Right cardiac atrium (tissue), 5 donors: ENCODE measurements around the gene RGPD8. TPM values are rescaled to one million over a fixed set of nuclear protein-coding genes. Genes with fewer than 3 reads are reported as not detected.
A peak's percentile ranks its signal among the peaks of the same experiment; 100 is the strongest.
"Not testable (repeated sequence)": the region's sequence is repeated elsewhere in the genome, so short reads cannot be mapped to it uniquely, and the experiment has no call there.

ENCODE experiments used
- ATAC-seq, 2 donors: fragments of 200-7000 bp; cut with Tn5 transposase; one replicate each; pipeline versions ENCODE4 v1.8.0 to v1.9.1; 2020; ENCODE audit warnings: moderate library complexity in 2 of 2, mild to moderate bottlenecking in 1 of 2
- DNase-seq, 3 donors: peaks; one replicate each; pipeline ENCODE4 v3.0.0-alpha.2; 2020
- H3K27ac ChIP-seq: one replicate; pipeline ENCODE4 v1.5.1; 2013; ENCODE audit warnings: mild to moderate bottlenecking, low read length, control low read depth, moderate library complexity
- H3K27me3 ChIP-seq: one replicate; pipeline ENCODE4 v1.6.1; 2013; ENCODE audit not compliant: control insufficient read depth, insufficient read depth
- H3K4me1 ChIP-seq: one replicate; pipeline ENCODE4 v1.6.1; 2013; ENCODE audit warnings: low read length; ENCODE audit not compliant: control insufficient read depth, insufficient read depth
- H3K4me3 ChIP-seq: one replicate; pipeline ENCODE4 v1.5.1; 2013; ENCODE audit warnings: low read length, control low read depth
- H3K9me3 ChIP-seq: one replicate; pipeline ENCODE4 v1.6.1; 2013; ENCODE audit warnings: low read length; ENCODE audit not compliant: control insufficient read depth
- WGBS: extraction: QIAGEN DNeasy Blood & Tissue Kit; methylation state at CpG from one replicate; pipeline ENCODE4 v1.1.7; 2013; 5-methylcytosine and 5-hydroxymethylcytosine counted together
- intact Hi-C, 4 donors: fragments of 100-400 bp; cut with DNase I; formaldehyde crosslinking; loops; one replicate each; pipeline versions ENCODE4 v1.11.0 to v1.14.0; 2022 to 2023
- long read RNA-seq, 4 donors: library from polyadenylated mRNA; unstranded; transcript quantifications; one replicate each; pipeline ENCODE4 v2.0.0, GENCODE V29; 2020 to 2021
- polyA plus RNA-seq: library from polyadenylated mRNA; stranded (reverse); fragments of 200-250 nt; gene quantifications from one replicate; pipeline ENCODE4 v1.2.3, GENCODE V29; 2013
- total RNA-seq, 4 donors: library from RNA; stranded (reverse); fragmentation: NEBNext Ultra II Directional; extraction: Animal tissue kit (Norgen Biotek cat#: 25700); gene quantifications; one replicate each; pipeline ENCODE4 v1.2.1, GENCODE V29; 2021
- donor health status: healthy with polysubstance abuse.
- donor health status: DM: no; HTN: yes; CAD: no.
- donor health status: DM: no; HTN: no; CAD: no.
- donor health status: DM: no; HTN: yes; CAD: no; lungs with severe emphysema.
- donor health status: DM: yes; HTN: yes; CAD: no.

RGPD8 gene
- 10 to 100 TPM in 2 of 4 donors, 1 to 10 TPM in 2; 9.7 to 19.0 (median 11.7) TPM for total RNA-seq
- 2.2 TPM for polyA plus RNA-seq
- long read RNA-seq, donor 1, partial matches to known transcripts = 1 of 1 reads
- long read RNA-seq, donor 1, other reads (novel, unspliced or antisense) = 0 of 1 reads
- long read RNA-seq, donor 2 = 0 reads
- long read RNA-seq, donor 3, partial matches to known transcripts = 2 of 2 reads
- long read RNA-seq, donor 3, other reads (novel, unspliced or antisense) = 0 of 2 reads
- long read RNA-seq, donor 4 = 0 reads

DNA sequence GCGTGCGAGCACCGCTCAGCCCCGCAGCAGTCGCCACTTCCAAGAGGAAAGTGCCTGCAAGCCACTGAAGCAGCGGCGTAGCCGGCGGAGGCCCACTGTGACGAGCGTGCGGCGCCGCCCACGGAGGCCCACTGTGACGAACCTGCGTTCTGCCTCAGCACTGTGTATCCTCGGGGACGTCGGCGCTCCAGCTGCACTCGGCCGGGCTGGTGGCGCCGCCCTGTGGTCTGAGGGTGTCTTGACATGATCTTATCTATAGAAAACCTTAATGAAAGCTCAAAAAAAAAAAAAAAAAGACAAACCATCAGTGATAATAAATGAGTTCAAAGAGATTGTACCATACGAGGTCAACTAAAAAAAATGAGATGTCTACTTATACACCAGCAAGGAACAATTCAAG, at the start of gene RGPD8:
Gene RGPD8 (minus strand): TSS at position 166 of the 400 bp plus-strand sequence. CDS start 192 bp downstream, outside the sequence.
- H3K9me3 ChIP-seq, H3K4me1 ChIP-seq, H3K27me3 ChIP-seq: not testable (repeated sequence)
- H3K27ac ChIP-seq = peak within 1 kb of the TSS; percentile 64
- ATAC-seq (peak; percentile 98 to 99), DNase-seq (peak; percentile 92 to 95 (median 94))
- intact Hi-C loops = loop anchor here in 1 of 4 donors (10.0 kb wide), 1 partner anchor 299 kb away; the partner anchor contains the start of gene FBLN7
- peak within 1 kb of the TSS; percentile 59 for H3K4me3 ChIP-seq
- WGBS = 0% methylated on average over 12 of the region's 26 CpGs

DNA sequence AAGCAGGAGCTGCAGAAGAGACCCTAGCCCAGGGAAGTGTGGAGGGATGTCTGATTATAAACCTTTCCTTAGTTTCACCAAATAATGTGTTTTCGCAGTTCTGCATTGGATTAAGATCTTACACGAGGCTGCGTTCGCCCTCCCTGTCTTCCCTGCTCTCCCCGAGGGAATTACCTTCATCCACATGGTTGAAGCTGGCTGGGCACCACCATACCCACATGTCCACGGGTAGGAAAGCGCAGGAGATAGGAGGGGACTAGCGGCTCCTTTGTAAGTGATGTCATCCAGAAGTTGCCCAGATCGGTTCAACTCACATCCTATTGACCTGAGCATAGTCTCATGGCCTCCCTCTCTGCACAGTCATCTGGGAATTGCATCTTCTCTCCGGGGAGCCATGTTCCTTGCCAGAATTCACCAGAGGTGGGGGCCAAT, 49.6 kb upstream of the RGPD8 start:
- ATAC-seq = peak in 1 of 2 donors; percentile 19
- peaks cover 12% of the 10 kb centered on the region for H3K4me1 ChIP-seq
- intact Hi-C loops = loop anchor here in 1 of 4 donors (5.0 kb wide), 1 partner anchor 99 kb away; the partner anchor contains the start of gene CHCHD5

DNA sequence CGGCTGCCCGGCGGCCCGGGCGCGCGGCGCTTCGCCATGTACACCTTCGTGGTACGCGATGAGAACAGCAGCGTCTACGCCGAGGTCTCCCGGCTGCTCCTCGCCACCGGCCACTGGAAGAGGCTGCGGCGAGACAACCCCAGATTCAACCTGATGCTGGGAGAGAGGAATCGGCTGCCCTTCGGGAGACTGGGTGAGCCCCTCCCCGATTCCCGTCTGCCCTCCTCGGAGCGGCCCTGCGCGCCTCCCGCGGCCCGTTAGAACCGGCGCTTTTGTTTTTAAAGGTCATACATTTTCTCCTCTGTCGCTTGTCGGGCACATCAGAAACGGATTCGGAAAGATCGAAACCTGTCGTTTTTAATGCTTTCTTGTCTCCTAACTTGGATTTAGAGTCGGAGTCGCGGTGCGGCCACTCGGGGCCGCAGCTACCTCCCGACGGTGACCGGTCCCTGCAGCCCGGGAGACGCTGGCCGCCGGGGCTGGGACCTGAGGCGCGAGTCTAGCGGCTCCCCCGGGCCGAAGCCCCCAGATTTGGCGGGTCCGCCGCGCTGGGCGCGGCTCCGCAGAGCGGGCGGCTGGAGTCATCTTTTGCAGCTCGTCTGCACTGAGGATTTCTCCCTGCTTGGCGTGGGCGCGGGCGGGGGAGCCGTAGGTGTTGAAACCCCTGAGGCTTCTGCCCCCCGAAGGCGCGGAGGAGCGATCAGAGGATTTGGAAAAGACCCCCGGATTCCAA, 49.0 kb upstream of the RGPD8 start:
- ATAC-seq = peak; percentile 13 to 31
- Histone ChIP-seq H3K9me3 (no peaks in the 10 kb centered on the region), H3K4me1 (peaks cover 9% of the 10 kb centered on the region), H3K4me3 (peak overlapping the region; percentile 82), H3K27ac (peak overlapping the region; percentile 95), H3K27me3 (no peaks in the 10 kb centered on the region)
- under 1% methylated on average over 77 of the region's 77 CpGs for WGBS
- intact Hi-C loops = loop anchor here in 1 of 4 donors (5.0 kb wide), 1 partner anchor 100 kb away; the partner anchor contains the start of gene CHCHD5
- peak; percentile 43 to 75 (median 72) for DNase-seq

More for the DNA sequence above, 49.6 kb upstream of the RGPD8 start:
- H3K4me3 ChIP-seq = peak overlapping the region; percentile 82
- no peaks in the 10 kb centered on the region for H3K27me3 ChIP-seq
- H3K27ac ChIP-seq = no peak overlapping the region
- WGBS = 6% methylated on average over 10 of the region's 10 CpGs
- DNase-seq = no peak
- no peaks in the 10 kb centered on the region for H3K9me3 ChIP-seq

DNA sequence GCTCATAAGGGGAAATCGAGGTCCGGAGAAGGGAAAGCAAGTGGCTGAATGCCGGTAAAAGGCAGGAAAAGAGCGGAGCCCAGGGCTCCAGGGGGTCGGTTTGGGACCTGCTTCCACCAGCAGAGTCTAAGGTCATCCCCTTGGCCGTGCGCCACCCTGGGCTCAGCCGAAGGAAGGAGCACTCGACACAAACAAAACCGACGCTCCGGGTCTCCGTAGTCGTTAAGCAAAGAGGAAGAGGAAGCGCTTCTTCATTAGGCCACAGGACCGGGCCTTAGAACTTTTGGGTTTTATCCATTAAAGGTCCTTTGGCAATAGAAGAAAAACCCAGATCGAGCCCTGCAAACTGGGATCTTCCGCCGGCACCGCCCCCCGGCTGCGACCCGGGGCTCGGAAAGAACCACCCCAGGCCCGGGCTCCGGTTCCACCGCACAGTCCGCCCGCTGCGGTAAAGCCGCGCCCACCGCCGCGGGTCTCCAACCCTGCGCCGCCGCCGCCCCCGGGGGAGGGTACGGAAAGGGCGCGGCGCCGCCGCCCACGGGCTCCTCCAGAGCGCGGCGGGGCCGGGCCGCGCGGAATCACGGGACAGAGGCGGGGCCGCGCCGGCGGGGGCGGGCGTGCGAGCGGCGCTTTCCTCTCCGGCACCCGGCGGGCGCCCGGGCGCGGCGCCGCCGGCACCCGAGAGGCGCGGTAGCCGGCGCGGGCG, 48.2 kb upstream of the RGPD8 start, which contains the start of gene TTL:
Gene TTL (plus strand): TSS at position 629 of the 706 bp plus-strand sequence. CDS start 189 bp downstream, outside the sequence.
- ATAC-seq (peak; percentile 94 to 95), DNase-seq (peak; percentile 81 to 94 (median 92))
- Histone ChIP-seq H3K27ac (peak within 1 kb of the TSS; percentile 95), H3K4me3 (peak within 1 kb of the TSS; percentile 82), H3K4me1 (peaks cover 9% of the 10 kb centered on the region), H3K9me3 (no peaks in the 10 kb centered on the region), H3K27me3 (no peaks in the 10 kb centered on the region)
- intact Hi-C loops = loop anchor here in 1 of 4 donors (5.0 kb wide), 1 partner anchor 101 kb away; the partner anchor contains the start of gene CHCHD5
- under 1% methylated on average over 82 of the region's 82 CpGs for WGBS

DNA sequence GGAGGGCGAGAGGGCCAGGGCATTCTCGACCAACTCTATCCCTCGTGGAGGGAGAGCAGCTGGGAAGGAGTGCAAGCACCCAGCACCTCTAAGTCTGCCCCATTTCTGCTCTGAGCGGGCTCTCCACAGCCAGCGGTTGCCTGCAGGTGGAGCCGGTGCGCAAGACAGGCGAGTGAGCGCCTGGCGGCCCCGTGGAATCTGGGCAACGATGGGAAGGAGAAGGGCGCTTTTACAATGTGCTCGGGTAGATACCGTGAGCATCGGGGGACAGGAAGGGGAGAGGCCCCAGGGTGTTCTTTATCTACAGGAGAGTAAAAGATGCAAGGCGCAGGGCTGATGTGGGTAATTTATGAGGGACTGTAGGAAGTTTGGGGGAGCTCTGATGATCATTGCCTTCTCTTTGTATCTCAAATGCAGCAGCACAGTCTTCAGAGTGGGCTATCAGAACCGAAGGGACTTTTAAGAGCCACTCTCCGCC, 47.6 kb upstream of the RGPD8 start:
- Histone ChIP-seq H3K27ac (peak overlapping the region; percentile 37), H3K27me3 (no peaks in the 10 kb centered on the region), H3K9me3 (no peaks in the 10 kb centered on the region), H3K4me3 (peak overlapping the region; percentile 82), H3K4me1 (peaks cover 9% of the 10 kb centered on the region)
- ATAC-seq (peak; percentile 92), DNase-seq (peak; percentile 83 to 94 (median 91))
- under 1% methylated on average over 19 of the region's 19 CpGs for WGBS
- intact Hi-C loops = loop anchor here in 1 of 4 donors (5.0 kb wide), 1 partner anchor 101 kb away; the partner anchor contains the start of gene CHCHD5

DNA sequence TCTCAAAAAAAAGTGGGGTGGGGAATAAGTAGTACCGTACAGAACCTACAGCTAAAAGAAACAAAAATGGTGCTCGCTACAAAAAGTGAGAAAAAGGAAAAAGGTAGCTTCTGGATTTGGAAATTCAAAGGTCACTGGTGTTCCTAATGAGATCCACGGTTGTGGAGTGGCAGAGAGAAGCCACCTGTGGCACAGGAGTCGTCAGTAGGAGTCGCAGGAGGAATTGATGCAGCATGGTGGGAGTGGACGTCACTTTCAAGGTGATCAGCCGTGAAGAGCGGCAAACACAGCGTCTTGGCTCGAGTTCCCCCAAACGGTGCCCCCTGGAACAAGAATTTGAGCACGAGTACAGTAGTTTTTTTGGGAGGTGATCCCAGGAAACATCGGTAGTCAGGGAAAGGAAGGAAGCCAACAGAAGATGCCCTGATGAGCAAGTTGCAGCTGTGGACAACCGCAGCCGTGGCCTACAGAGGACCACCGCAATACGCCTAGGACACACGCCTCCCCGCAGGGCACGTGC, 47.1 kb upstream of the RGPD8 start:
- H3K9me3 ChIP-seq = no peaks in the 10 kb centered on the region
- WGBS = 16% methylated on average over 20 of the region's 20 CpGs
- intact Hi-C loops = loop anchor here in 1 of 4 donors (5.0 kb wide), 1 partner anchor 102 kb away; the partner anchor contains the start of gene CHCHD5
- peaks cover 9% of the 10 kb centered on the region for H3K4me1 ChIP-seq
- H3K27me3 ChIP-seq = no peaks in the 10 kb centered on the region
- no peak overlapping the region for H3K4me3 ChIP-seq
- H3K27ac ChIP-seq = no peak overlapping the region
- DNase-seq (no peak), ATAC-seq (no peak)

DNA sequence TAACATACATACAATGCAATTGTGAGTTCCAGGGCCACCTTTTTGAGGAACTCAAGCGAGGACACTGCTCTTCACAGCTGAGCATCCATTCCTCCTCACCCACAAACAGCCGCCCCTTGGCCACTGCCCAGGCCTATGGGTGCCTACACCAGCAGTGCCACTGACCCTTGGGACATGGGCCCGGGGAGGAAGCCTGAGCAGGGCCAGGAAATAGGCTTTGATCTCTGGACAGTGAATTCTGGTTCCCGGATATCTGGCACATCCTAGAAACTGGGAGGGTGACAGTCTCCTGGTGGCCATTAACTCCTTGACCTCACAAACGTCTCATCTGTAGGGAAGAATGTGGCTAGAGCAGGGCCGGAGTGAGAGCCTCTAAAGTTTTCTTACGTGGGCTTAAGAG, 43.0 kb upstream of the RGPD8 start:
- intact Hi-C loops = no loop called here
- Histone ChIP-seq H3K4me3 (no peak overlapping the region), H3K4me1 (no peaks in the 10 kb centered on the region), H3K27me3 (no peaks in the 10 kb centered on the region), H3K9me3 (no peaks in the 10 kb centered on the region), H3K27ac (no peak overlapping the region)
- WGBS = 64% methylated on average over 7 of the region's 7 CpGs
- DNase-seq (no peak), ATAC-seq (no peak)

DNA sequence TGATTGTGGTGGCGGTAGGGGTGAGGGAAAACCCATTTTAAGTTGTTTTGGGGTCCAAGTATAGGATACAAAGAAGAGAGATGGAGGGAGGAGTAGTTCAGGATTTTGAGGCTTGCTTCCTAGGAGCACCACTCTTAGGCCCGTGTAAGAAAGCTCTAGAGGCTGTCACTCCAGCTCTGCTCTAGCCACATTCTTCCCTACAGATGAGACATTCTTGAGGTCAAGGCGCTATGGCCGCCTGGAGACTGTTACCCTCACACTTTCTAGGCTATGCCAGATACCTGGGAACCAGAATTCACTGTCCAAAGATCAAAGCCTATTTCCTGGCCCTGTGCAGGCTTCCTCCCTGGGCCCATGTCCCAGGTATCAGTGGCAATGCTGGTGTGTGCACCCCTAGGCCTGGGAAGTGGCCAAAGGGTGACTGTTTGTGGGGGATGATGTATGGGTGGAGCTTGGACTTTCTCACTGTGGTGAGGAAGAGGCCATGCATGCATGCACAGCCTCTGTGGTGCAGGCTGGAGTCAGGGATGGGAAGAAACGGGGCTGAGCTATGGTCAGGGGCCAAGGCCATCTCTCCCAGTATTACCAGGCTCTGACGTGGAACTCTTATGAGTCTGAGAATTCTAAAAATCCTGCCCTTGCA, 41.5 kb upstream of the RGPD8 start:
- Histone ChIP-seq H3K4me3 (no peak overlapping the region), H3K27ac (no peak overlapping the region), H3K27me3 (no peaks in the 10 kb centered on the region), H3K9me3 (no peaks in the 10 kb centered on the region), H3K4me1 (no peaks in the 10 kb centered on the region)
- ATAC-seq = no peak
- DNase-seq = no peak
- WGBS = 80% methylated on average over 6 of the region's 6 CpGs
- intact Hi-C loops = no loop called here

DNA sequence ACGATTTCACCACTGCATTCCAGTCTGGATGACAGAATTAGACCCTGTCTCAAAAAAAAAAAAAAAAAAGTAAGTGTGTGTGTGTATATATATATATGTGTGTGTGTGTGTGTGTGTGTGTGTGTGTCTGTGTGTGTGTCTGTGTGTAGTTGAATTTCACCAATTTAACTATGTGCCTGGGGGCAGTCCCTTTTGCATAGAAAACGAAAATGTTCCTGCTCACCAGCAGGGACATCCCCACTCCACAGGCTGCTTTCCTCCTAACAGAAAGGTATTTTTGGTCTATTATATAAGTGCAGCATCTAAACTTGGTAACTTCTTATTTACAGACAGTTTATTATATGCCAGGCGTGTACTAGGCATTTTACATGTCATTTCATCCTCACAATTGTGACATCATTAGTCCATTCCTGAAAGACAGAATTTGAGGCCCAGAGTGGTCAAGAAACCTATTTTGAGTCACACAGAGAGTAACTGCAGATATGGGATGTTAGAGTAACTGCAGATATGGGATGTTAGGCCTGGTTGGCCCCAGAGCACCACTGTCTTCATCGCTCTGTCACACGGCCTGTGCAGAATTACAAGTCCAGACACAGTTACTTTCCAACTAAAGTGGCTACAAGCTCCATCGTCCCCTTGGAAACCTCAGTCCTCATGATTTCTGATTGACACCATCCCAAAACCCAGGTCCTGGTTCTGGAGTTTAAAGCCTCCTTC, 39.3 kb upstream of the RGPD8 start:
- no peak for DNase-seq
- WGBS = 88% methylated on average over 6 of the region's 6 CpGs

More for the DNA sequence above, 39.3 kb upstream of the RGPD8 start:
- no peak overlapping the region for H3K27ac ChIP-seq
- no peak overlapping the region for H3K4me3 ChIP-seq
- H3K27me3 ChIP-seq = no peaks in the 10 kb centered on the region
- H3K4me1 ChIP-seq = no peaks in the 10 kb centered on the region
- ATAC-seq = no peak
- no peaks in the 10 kb centered on the region for H3K9me3 ChIP-seq
- intact Hi-C loops = no loop called here
